K562 (cell line): ENCODE measurements around the gene HK2.

Source experiments
- KAT7 ChIP-seq: sonication (generic); formaldehyde crosslinking; IDR thresholded peaks from 2 replicates; pipeline ENCODE4 v1.8.0; 2022; ENCODE audit warnings: missing genetic modification reagents, mild to moderate bottlenecking, borderline replicate concordance
- SMARCC2 ChIP-seq: fragments of 450-650 bp; IDR thresholded peaks from 2 replicates; pipeline ENCODE4 v1.6.1; 2017; ENCODE audit warnings: antibody characterized with exemption, moderate library complexity, mild to moderate bottlenecking, low read depth
- SP2 ChIP-seq: IDR thresholded peaks from 2 replicates; pipeline ENCODE4 v1.6.1; 2011; ENCODE audit warnings: mild to moderate bottlenecking, low read depth, low read length, moderate library complexity; ENCODE audit not compliant: poor library complexity, severe bottlenecking; ENCODE audit errors: extremely low read depth
- TBP ChIP-seq: optimal IDR thresholded peaks from 2 replicates; pipeline ENCODE3; 2011; ENCODE audit warnings: low read depth, low read length, improper control_type of control experiment
- ZNF133 ChIP-seq: fragments of 250-450 bp; sonication (Bioruptor Pico); IDR thresholded peaks from 2 replicates; pipeline ENCODE4 v1.4.0; 2020; ENCODE audit warnings: mild to moderate bottlenecking
- ZNF174 ChIP-seq: fragments of 250-450 bp; sonication (Bioruptor Pico); IDR thresholded peaks from 2 replicates; pipeline ENCODE4 v1.4.0; 2020; ENCODE audit warnings: mild to moderate bottlenecking
- ZNF224 ChIP-seq: sonication (generic); formaldehyde crosslinking; IDR thresholded peaks from 2 replicates; pipeline ENCODE4 v1.8.0; 2022; ENCODE audit warnings: mild to moderate bottlenecking, missing genetic modification reagents
- ZNF785 ChIP-seq: fragments of 250-450 bp; sonication (Bioruptor Pico); IDR thresholded peaks from 2 replicates; pipeline ENCODE4 v1.4.0; 2020; ENCODE audit warnings: mild to moderate bottlenecking
- ZSCAN32 ChIP-seq: fragments of 450-650 bp; formaldehyde crosslinking; IDR thresholded peaks from 2 replicates; pipeline ENCODE4 v1.4.0; 2020; ENCODE audit warnings: mild to moderate bottlenecking, moderate library complexity
- TF ChIP-seq, protein P1 (sequence below): fragments of 150-350 bp; conservative IDR thresholded peaks from 2 replicates; pipeline ENCODE4 v1.6.1; 2014; ENCODE audit warnings: low read length
- TF ChIP-seq, protein P2 (sequence below): fragments of 450-650 bp; formaldehyde crosslinking; IDR thresholded peaks from 2 replicates; pipeline ENCODE4 v1.4.0; 2022; ENCODE audit warnings: missing genetic modification characterization
- TF ChIP-seq, protein P3 (sequence below): fragments of 150-350 bp; IDR thresholded peaks from 2 replicates; pipeline ENCODE4 v1.6.1; 2014; ENCODE audit warnings: low read depth, mild to moderate bottlenecking, low read length, borderline replicate concordance
- TF ChIP-seq, protein P4 (sequence below), 2 experiments: fragments of 450-650 bp; conservative IDR thresholded peaks; 2 replicates each; pipeline ENCODE4 v1.6.1; 2017; ENCODE audit warnings: mild to moderate bottlenecking in 2 of 2, moderate library complexity in 2 of 2
- TF ChIP-seq, protein P5 (sequence below): fragments of 250-450 bp; sonication (Bioruptor Pico); IDR thresholded peaks from 2 replicates; pipeline ENCODE4 v1.8.0; 2022; ENCODE audit warnings: moderate library complexity, mild to moderate bottlenecking, inconsistent platforms

DNA sequence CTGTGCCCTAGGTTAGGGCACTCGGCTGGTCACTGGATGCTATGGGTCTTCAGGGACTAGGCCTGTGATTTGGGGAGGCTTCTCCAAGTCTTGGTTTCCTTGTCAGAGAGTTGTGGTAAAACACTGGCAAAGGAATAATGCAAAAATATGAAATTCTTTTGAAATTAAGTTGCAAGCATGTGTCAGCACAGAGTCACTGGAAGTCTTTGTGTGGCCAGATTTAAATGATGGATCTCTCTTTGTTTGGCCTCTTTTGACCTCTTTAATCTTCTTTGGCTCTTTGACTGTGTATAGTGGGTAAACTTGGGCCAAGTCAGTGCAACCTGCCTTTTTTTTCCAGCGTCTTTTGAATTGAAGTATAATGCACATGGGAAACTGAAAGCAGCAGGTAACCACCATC, 12.1 kb downstream of the HK2 start:
- TF ChIP-seq, protein P1, sequence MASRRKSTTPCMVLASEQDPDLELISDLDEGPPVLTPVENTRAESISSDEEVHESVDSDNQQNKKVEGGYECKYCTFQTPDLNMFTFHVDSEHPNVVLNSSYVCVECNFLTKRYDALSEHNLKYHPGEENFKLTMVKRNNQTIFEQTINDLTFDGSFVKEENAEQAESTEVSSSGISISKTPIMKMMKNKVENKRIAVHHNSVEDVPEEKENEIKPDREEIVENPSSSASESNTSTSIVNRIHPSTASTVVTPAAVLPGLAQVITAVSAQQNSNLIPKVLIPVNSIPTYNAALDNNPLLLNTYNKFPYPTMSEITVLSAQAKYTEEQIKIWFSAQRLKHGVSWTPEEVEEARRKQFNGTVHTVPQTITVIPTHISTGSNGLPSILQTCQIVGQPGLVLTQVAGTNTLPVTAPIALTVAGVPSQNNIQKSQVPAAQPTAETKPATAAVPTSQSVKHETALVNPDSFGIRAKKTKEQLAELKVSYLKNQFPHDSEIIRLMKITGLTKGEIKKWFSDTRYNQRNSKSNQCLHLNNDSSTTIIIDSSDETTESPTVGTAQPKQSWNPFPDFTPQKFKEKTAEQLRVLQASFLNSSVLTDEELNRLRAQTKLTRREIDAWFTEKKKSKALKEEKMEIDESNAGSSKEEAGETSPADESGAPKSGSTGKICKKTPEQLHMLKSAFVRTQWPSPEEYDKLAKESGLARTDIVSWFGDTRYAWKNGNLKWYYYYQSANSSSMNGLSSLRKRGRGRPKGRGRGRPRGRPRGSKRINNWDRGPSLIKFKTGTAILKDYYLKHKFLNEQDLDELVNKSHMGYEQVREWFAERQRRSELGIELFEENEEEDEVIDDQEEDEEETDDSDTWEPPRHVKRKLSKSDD, result no peak
- TF ChIP-seq ZNF174 (CRISPR knock-in tag), result no peak
- TF ChIP-seq SP2, result no peak
- TF ChIP-seq KAT7 (CRISPR knock-in tag), result no peak
- TF ChIP-seq, protein P2, sequence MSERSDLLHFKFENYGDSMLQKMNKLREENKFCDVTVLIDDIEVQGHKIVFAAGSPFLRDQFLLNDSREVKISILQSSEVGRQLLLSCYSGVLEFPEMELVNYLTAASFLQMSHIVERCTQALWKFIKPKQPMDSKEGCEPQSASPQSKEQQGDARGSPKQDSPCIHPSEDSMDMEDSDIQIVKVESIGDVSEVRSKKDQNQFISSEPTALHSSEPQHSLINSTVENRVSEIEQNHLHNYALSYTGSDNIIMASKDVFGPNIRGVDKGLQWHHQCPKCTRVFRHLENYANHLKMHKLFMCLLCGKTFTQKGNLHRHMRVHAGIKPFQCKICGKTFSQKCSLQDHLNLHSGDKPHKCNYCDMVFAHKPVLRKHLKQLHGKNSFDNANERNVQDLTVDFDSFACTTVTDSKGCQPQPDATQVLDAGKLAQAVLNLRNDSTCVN (CRISPR knock-in tag), result no peak
- TF ChIP-seq ZNF133 (CRISPR knock-in tag), result no peak
- TF ChIP-seq, protein P3, sequence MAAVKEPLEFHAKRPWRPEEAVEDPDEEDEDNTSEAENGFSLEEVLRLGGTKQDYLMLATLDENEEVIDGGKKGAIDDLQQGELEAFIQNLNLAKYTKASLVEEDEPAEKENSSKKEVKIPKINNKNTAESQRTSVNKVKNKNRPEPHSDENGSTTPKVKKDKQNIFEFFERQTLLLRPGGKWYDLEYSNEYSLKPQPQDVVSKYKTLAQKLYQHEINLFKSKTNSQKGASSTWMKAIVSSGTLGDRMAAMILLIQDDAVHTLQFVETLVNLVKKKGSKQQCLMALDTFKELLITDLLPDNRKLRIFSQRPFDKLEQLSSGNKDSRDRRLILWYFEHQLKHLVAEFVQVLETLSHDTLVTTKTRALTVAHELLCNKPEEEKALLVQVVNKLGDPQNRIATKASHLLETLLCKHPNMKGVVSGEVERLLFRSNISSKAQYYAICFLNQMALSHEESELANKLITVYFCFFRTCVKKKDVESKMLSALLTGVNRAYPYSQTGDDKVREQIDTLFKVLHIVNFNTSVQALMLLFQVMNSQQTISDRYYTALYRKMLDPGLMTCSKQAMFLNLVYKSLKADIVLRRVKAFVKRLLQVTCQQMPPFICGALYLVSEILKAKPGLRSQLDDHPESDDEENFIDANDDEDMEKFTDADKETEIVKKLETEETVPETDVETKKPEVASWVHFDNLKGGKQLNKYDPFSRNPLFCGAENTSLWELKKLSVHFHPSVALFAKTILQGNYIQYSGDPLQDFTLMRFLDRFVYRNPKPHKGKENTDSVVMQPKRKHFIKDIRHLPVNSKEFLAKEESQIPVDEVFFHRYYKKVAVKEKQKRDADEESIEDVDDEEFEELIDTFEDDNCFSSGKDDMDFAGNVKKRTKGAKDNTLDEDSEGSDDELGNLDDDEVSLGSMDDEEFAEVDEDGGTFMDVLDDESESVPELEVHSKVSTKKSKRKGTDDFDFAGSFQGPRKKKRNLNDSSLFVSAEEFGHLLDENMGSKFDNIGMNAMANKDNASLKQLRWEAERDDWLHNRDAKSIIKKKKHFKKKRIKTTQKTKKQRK, result no peak
- TF ChIP-seq, protein P4, sequence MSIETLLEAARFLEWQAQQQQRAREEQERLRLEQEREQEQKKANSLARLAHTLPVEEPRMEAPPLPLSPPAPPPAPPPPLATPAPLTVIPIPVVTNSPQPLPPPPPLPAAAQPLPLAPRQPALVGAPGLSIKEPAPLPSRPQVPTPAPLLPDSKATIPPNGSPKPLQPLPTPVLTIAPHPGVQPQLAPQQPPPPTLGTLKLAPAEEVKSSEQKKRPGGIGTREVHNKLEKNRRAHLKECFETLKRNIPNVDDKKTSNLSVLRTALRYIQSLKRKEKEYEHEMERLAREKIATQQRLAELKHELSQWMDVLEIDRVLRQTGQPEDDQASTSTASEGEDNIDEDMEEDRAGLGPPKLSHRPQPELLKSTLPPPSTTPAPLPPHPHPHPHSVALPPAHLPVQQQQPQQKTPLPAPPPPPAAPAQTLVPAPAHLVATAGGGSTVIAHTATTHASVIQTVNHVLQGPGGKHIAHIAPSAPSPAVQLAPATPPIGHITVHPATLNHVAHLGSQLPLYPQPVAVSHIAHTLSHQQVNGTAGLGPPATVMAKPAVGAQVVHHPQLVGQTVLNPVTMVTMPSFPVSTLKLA (conservative IDR thresholded peaks at IDR 0.05), result no peak
- no peak for TF ChIP-seq ZNF785 (CRISPR knock-in tag)
- TF ChIP-seq TBP, result no peak
- TF ChIP-seq ZSCAN32 (CRISPR knock-in tag), result no peak
- TF ChIP-seq, protein P5, sequence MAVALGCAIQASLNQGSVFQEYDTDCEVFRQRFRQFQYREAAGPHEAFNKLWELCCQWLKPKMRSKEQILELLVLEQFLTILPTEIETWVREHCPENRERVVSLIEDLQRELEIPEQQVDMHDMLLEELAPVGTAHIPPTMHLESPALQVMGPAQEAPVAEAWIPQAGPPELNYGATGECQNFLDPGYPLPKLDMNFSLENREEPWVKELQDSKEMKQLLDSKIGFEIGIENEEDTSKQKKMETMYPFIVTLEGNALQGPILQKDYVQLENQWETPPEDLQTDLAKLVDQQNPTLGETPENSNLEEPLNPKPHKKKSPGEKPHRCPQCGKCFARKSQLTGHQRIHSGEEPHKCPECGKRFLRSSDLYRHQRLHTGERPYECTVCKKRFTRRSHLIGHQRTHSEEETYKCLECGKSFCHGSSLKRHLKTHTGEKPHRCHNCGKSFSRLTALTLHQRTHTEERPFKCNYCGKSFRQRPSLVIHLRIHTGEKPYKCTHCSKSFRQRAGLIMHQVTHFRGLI (CRISPR knock-in tag), result no peak
- TF ChIP-seq SMARCC2, result no peak
- no peak for TF ChIP-seq ZNF224 (CRISPR knock-in tag)
